Suprapubic skin (tissue), 4 donors: ENCODE results near the gene VPS33B. TPM values are rescaled to one million over a fixed set of nuclear protein-coding genes. Genes with fewer than 3 reads are reported as not detected.

Experiments used
- DNase-seq, 2 donors: peaks; one replicate each; pipeline ENCODE4 v3.0.0-alpha.2; 2019; ENCODE audit warnings: low spot score in 2 of 2
- H3K27ac ChIP-seq: fragments of 200-600 bp; sonication (generic); one replicate; pipeline ENCODE4 v1.5.1; 2019
- H3K27me3 ChIP-seq: fragments of 200-600 bp; sonication (generic); one replicate; pipeline ENCODE4 v1.5.1; 2019
- H3K36me3 ChIP-seq: fragments of 200-600 bp; sonication (generic); one replicate; pipeline ENCODE4 v1.5.1; 2019
- H3K4me1 ChIP-seq: fragments of 200-600 bp; sonication (generic); one replicate; pipeline ENCODE4 v1.5.1; 2019
- H3K4me3 ChIP-seq: fragments of 200-600 bp; sonication (generic); one replicate; pipeline ENCODE4 v1.5.1; 2019; ENCODE audit warnings: mild to moderate bottlenecking
- H3K9me3 ChIP-seq: fragments of 200-600 bp; sonication (generic); one replicate; pipeline ENCODE4 v1.5.1; 2019
- EP300 ChIP-seq: sonication (generic); formaldehyde crosslinking; IDR thresholded peaks from one replicate; pipeline ENCODE4 v1.6.1; 2017; ENCODE audit warnings: antibody characterized with exemption
- POLR2A ChIP-seq, 2 donors: fragments of 450-650 bp; IDR thresholded peaks; one replicate each; pipeline ENCODE4 v1.6.1; 2017; ENCODE audit warnings: antibody characterized with exemption in 2 of 2, mild to moderate bottlenecking in 2 of 2, moderate library complexity in 2 of 2
- POLR2AphosphoS5 ChIP-seq, 3 donors: sonication (generic); formaldehyde crosslinking; IDR thresholded peaks; one replicate each; pipeline ENCODE4 v1.6.1; 2017; ENCODE audit warnings: antibody characterized with exemption in 3 of 3
- WGBS: methylation state at CpG from one replicate; pipeline ENCODE4 v1.1.5; 2018; 5-methylcytosine and 5-hydroxymethylcytosine counted together
- total RNA-seq, 4 donors: library from RNA; depleted of rRNA; stranded (reverse); fragments of >200 nt; gene quantifications; one replicate each; pipeline ENCODE4 v1.1.0, GENCODE V29; 2016
- TF ChIP-seq, protein P1 (sequence below), 2 donors: fragments of 200-600 bp in 1 of 2; fragments of 450-650 bp in 1 of 2; sonication (generic) in 1 of 2; IDR thresholded peaks; one replicate each; pipeline ENCODE4 v1.5.1; 2016 to 2019; ENCODE audit warnings: antibody characterized with exemption in 2 of 2, mild to moderate bottlenecking in 1 of 2, moderate library complexity in 1 of 2

VPS33B gene
- total RNA-seq, 4 donors from 2014 or later = 16.5 to 23.1 (median 18.4) TPM

DNA sequence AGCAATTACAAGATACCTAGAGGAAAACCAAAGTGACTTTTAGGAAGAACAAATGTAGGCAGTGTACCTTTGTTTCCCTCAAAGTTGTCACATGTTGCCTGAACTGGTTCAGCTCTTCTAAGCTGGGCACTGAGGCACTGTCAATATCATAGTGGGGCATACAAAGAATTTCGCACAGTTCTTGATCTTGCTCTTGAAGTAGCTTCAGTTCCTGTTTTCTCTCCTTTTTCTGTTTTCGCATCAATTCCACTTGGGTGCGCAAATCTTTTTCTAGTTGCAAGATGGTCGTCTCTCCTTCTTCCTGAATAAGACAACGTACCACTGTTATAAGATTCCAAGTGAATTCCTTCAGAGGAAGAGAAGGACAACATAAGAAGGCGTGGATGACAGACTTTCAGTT is 40.7 kb downstream of the VPS33B start:
- Histone ChIP-seq H3K36me3 (peaks cover 16% of the 10 kb centered on the region), H3K27me3 (no peaks in the 10 kb centered on the region), H3K4me3 (no peak overlapping the region), H3K4me1 (peaks cover 5% of the 10 kb centered on the region), H3K9me3 (no peaks in the 10 kb centered on the region), H3K27ac (no peak overlapping the region)
- 86% methylated on average over 6 of the region's 6 CpGs for WGBS
- DNase-seq = no peak
- TF ChIP-seq EP300 (no peak), POLR2A (IDR thresholded peaks at IDR 0.05) (no peak), POLR2AphosphoS5 (IDR thresholded peaks at IDR 0.05) (no peak)
- TF ChIP-seq, protein P1, sequence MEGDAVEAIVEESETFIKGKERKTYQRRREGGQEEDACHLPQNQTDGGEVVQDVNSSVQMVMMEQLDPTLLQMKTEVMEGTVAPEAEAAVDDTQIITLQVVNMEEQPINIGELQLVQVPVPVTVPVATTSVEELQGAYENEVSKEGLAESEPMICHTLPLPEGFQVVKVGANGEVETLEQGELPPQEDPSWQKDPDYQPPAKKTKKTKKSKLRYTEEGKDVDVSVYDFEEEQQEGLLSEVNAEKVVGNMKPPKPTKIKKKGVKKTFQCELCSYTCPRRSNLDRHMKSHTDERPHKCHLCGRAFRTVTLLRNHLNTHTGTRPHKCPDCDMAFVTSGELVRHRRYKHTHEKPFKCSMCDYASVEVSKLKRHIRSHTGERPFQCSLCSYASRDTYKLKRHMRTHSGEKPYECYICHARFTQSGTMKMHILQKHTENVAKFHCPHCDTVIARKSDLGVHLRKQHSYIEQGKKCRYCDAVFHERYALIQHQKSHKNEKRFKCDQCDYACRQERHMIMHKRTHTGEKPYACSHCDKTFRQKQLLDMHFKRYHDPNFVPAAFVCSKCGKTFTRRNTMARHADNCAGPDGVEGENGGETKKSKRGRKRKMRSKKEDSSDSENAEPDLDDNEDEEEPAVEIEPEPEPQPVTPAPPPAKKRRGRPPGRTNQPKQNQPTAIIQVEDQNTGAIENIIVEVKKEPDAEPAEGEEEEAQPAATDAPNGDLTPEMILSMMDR (IDR thresholded peaks at IDR 0.05) = no peak

DNA sequence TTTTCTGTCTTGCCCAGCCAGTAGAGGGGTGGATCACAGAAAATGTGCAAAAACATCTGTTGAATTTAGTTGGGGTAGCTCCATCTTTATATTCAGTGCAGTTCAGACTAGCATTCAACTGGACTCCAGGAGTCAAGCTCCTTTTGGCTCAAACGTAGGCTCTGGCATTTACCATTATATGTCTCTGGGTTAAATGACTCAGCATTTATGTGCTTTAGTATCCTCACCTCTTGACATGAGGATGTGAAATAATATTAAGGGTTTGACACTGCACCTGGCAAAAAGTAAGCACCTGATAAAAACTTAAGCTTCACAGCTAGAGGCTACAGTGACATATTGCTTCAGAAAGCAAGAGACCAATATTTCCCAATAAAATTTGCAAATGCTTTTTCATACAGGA is 42.8 kb downstream of the VPS33B start:
- Histone ChIP-seq H3K27me3 (no peaks in the 10 kb centered on the region), H3K36me3 (peaks cover 30% of the 10 kb centered on the region), H3K4me3 (no peak overlapping the region), H3K9me3 (no peaks in the 10 kb centered on the region), H3K27ac (no peak overlapping the region), H3K4me1 (no peaks in the 10 kb centered on the region)
- 60% methylated on average over 1 of the region's 1 CpG for WGBS
- no peak for DNase-seq
- TF ChIP-seq POLR2A (IDR thresholded peaks at IDR 0.05) = no peak
- TF ChIP-seq POLR2AphosphoS5 (IDR thresholded peaks at IDR 0.05) = no peak
- TF ChIP-seq EP300 = no peak
- TF ChIP-seq, protein P1 (IDR thresholded peaks at IDR 0.05) = no peak

DNA sequence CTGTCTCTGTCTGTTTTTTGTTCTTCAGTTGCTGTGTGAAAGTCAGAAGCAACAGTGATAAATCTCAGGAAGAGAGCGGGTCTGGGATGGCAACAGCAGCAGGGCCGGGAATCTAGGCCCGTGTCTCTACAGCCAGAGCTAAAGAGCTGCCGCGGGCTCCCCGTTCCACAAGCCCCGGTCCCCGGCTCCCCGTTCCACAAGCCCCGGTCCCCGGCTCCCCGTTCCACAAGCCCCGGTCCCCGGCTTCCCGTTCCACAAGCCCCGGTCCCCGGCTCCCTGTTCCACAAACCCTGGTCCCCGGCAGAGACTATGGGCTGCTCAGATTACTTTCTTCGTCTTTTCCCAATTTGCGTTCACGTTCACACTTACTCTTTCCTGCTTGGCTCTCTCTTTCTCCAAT is 48.2 kb downstream of the VPS33B start:
- Histone ChIP-seq H3K9me3 (no peaks in the 10 kb centered on the region), H3K27me3 (no peaks in the 10 kb centered on the region), H3K4me1 (no peaks in the 10 kb centered on the region), H3K27ac (no peak overlapping the region), H3K36me3 (peaks cover 40% of the 10 kb centered on the region), H3K4me3 (no peak overlapping the region)
- TF ChIP-seq, protein P1 (IDR thresholded peaks at IDR 0.05) = no peak
- TF ChIP-seq POLR2AphosphoS5 (IDR thresholded peaks at IDR 0.05) (no peak), POLR2A (IDR thresholded peaks at IDR 0.05) (no peak), EP300 (no peak)
- 97% methylated on average over 16 of the region's 21 CpGs for WGBS
- DNase-seq = no peak

DNA sequence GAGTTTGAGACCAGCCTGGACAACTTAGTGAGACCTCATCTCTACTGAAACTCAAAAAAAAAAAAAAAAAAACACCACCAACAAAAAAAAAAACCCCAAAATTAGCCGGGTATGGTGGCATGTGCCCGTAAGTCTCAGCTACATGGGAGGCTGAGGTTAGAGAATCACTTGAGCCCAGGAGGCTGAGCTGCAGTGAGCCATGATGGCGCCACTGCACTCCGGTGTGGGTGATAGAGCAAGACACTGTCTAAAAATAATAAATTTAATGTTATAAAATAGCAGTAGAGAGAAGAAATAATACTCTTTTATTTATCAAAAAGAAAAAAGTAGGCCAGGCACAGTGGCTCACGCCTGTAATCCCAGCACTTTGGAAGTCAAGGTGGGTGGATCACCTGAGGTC is 50.3 kb downstream of the VPS33B start:
- TF ChIP-seq, protein P1 (IDR thresholded peaks at IDR 0.05) = no peak
- TF ChIP-seq POLR2AphosphoS5 (IDR thresholded peaks at IDR 0.05) = no peak
- TF ChIP-seq POLR2A (IDR thresholded peaks at IDR 0.05) = no peak
- TF ChIP-seq EP300 = no peak
- H3K36me3 ChIP-seq = peaks cover 45% of the 10 kb centered on the region
- no peaks in the 10 kb centered on the region for H3K27me3 ChIP-seq
- H3K4me3 ChIP-seq = no peak overlapping the region
- H3K4me1 ChIP-seq = peaks cover 12% of the 10 kb centered on the region
- DNase-seq = no peak
- no peak overlapping the region for H3K27ac ChIP-seq
- no peaks in the 10 kb centered on the region for H3K9me3 ChIP-seq
- 84% methylated on average over 5 of the region's 5 CpGs for WGBS

DNA sequence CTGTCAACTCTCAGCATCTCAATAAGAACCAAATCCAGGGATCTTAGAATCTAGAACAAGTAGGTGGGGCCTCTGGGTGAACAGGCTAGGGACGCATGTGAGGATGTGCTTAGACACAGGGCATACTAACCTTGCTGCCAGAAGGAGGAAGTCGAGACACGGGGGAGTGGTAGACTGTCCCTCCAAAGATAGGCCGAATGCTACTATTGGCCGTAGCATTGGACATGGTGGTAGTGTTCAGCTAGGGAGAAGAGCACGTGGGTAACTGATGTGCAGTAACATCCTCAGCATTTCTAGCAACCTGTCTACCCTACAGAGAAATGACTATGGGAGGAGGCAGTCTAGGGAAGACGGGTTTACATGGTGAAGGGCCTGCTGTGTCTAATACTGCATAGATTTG is 52.1 kb downstream of the VPS33B start:
- Histone ChIP-seq H3K27me3 (no peaks in the 10 kb centered on the region), H3K9me3 (no peaks in the 10 kb centered on the region), H3K36me3 (peaks cover 46% of the 10 kb centered on the region), H3K4me1 (peaks cover 22% of the 10 kb centered on the region), H3K4me3 (no peak overlapping the region), H3K27ac (no peak overlapping the region)
- WGBS = 95% methylated on average over 7 of the region's 7 CpGs
- TF ChIP-seq EP300 = no peak
- no peak for DNase-seq

DNA sequence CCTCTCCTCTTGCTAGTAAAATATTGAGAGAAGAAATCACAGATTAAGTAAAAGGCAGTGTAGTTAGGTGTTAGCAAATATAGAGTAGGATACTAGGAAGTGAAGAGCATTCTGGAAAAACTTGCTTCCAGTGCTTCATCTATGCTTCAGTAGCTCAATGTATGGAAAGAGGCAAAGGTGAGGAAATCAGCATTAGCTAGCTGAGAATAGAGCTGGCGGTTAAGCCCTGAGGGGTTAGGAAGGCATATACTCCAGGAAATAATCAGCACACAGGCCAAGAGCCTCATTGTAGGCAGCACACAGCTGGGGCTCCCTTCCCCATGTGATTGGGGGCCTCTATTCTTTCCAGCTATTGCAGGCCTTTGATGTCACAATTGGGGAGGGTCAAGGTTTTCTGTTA is 54.0 kb downstream of the VPS33B start:
- Histone ChIP-seq H3K9me3 (no peaks in the 10 kb centered on the region), H3K4me3 (no peak overlapping the region), H3K27me3 (no peaks in the 10 kb centered on the region), H3K4me1 (peaks cover 22% of the 10 kb centered on the region), H3K27ac (no peak overlapping the region), H3K36me3 (peaks cover 35% of the 10 kb centered on the region)
- WGBS = 57% methylated on average over 1 of the region's 1 CpG
- DNase-seq = no peak
- TF ChIP-seq, protein P1 (IDR thresholded peaks at IDR 0.05) = no peak
- TF ChIP-seq POLR2AphosphoS5 (IDR thresholded peaks at IDR 0.05) = no peak
- no peak for TF ChIP-seq EP300
- TF ChIP-seq POLR2A (IDR thresholded peaks at IDR 0.05) = no peak
